Suppressor macrophage (primary cell): ENCODE measurements around the gene NECTIN4.
A peak's percentile ranks its signal among the peaks of the same experiment; 100 is the strongest.

ENCODE experiments used
- DNase-seq, 4 experiments: peaks; one replicate each; pipeline ENCODE4 v3.0.0-alpha.2; 2020 to 2022

Gene NECTIN4

DNA sequence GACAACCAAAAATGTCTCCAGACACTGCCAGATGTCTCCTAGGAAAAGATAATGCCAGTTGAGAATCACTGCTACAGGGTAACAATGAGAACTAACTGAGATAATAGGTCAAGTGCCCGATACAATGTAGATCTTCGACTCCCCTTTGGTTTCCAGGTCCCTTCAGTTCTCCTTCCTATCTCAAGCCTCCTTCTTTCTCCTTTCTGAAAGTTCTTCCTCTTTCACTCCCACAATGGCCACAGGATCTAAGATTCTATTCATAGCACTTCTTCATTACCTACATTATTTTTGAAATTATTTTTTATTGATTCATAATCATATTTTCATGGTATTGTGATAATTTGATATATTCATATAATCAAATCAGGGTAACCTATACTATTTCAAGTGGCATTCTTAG lies 22.2 kb upstream of the NECTIN4 start:
- DNase-seq: peak in 3 of 4 experiments; percentile 40 to 59 (median 55)

DNA sequence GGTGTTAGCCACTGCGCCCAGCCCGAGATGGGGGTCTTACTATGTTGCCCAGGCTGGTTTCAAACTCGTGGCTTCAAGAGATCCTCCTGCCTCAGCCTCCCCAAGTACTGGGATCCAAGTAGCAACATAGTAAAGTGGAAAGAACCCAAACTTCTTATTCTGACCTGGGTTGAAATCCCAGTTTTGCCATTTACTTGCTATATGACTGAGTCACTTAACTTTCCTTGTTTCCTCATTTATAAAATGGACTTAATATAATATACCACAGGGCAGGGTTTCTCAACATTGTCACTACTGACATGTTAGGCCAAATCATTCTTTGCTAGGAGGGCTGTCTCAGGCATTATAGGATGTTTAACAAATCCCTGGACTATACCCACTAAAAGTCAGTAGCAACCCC lies 21.8 kb upstream of the NECTIN4 start:
- DNase-seq: peak in 2 of 4 experiments; percentile 49 to 53

GRCh38 chr1:161106431-161106830 lies 17.1 kb upstream of the NECTIN4 start:
- DNase-seq: no peak

DNA sequence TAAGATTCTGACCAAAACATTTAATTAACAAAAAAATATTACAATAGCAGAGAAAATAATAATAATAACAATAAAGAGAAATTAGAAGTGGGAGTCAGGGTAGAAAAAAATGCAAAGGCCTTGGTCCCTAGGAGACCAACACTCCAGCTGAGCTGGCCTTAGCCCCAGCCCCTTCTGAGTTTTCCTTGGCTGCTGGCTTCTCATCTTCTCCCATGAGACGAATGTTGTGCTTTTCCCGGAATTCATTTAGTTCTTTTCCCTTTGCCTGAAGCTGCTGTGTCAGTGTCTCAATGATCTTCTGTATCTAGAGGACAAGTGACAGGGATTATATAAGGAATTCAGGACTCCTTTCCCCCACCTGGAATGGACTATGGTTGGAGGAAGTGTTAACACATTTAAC lies 11.2 kb upstream of the NECTIN4 start:
- DNase-seq: no peak

- DNase-seq: no peak
Observed at GRCh38 chr1:161099090-161099802, 9.9 kb upstream of the NECTIN4 start.

- DNase-seq: peak in 1 of 4 experiments; percentile 44
Observed at GRCh38 chr1:161098210-161099068, 9.1 kb upstream of the NECTIN4 start, which contains the start of gene KLHDC9. Gene KLHDC9, plus strand, starts transcription at chr1:161098361. Its CDS starts 175 bp downstream, at chr1:161098536.

GRCh38 chr1:161096530-161096929 lies 7.2 kb upstream of the NECTIN4 start:
- peak; percentile 79 to 87 (median 82) for DNase-seq

DNA sequence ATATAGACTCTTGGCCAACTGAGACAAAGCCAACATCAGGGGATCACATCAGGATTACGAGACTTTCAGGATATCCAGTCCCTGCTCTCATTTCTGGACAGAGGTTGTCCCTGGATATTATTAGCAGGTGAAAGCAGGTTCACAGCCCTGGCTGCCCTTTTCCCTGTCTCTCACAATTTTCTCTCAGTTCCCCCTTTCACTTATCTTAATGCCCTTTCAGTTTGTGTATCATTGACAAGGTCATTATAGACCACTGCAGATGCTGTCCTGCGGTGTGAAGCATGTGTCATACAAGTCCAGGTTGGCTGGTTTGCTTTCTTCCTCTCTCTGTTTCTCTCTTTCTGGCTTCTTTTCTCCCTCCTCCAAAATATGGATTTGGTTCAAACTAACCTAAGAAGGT lies 6.7 kb upstream of the NECTIN4 start:
- DNase-seq: no peak

DNA sequence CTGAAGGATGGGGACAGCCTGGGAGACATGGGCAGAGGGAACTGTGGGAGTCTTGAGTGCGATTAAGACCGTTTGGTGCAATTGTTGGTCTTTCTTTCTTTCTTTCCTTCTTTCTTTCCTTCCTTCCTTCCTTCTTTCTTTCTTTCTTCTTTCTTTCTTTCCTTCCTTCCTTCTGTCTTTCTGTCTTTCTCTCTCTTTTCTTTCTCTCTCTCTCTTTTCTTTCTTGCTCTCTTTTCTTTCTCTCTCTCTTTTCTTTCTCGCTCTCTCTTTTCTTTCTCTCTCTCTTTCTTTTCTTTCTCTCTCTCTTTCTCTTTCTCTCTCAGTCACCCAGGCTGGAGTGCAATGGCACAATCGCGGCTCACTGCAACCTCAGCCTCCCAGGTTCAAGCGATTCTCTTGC lies 5.9 kb upstream of the NECTIN4 start:
- no peak for DNase-seq

DNA sequence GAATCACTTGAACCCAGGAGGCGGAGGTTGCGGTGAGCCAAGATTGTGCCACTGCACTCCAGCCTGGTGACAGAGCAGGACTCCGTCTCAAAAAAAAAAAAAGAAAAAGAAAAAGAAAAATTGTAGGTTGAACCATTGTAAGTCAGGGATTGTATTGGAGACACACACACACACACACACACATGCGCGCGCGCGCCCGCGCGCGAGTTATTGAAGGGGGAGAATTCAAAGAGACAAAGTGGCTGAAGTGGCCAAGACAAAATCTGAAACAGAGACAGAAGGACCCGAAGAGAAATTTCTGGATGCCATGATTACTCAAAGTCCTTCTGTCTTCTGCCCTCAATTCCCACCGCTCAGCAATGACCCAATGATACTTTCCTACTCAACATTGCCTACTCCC lies 5.1 kb upstream of the NECTIN4 start:
- no peak for DNase-seq

GRCh38 chr1:161092621-161093028 lies 3.3 kb upstream of the NECTIN4 start:
- peak; percentile 24 to 52 (median 48) for DNase-seq

DNA sequence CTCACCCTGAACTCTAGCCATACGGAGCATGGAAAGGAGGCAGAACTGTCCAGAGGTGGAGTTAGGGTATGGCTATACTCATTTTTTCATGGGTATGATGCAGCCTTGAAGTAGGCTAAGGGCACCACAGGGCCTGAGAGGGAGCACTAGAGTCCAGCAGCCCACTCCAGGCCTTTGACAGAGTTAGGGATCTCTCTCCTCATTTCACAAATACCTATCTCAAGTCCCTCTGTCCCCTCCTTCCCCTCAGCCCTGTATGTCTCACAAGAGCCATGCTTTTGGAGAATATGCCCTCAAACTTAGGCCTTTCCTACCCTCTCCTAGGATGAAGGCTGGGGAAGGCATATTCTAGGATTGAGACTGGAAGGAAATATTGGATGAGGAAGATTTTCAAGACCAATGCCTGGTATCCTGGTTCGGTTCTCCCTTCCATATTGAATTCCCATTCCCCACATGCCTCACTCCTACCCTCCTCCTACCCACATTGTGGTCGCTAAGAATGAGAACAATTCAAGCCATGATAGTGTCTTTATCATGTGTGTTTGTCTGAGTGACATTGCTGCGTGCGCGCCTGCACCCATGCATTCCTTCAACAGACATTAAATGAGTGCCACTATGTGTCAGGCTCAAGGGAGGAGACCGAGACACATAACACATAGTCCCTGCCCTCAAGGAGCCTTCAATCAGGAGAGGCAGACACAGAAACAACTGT lies 2.6 kb upstream of the NECTIN4 start:
- DNase-seq: no peak

- no peak for DNase-seq
Observed at GRCh38 chr1:161091093-161091492, 1.7 kb upstream of the NECTIN4 start.

- no peak for DNase-seq
Observed at GRCh38 chr1:161090617-161091016, 1.3 kb upstream of the NECTIN4 start.

DNA sequence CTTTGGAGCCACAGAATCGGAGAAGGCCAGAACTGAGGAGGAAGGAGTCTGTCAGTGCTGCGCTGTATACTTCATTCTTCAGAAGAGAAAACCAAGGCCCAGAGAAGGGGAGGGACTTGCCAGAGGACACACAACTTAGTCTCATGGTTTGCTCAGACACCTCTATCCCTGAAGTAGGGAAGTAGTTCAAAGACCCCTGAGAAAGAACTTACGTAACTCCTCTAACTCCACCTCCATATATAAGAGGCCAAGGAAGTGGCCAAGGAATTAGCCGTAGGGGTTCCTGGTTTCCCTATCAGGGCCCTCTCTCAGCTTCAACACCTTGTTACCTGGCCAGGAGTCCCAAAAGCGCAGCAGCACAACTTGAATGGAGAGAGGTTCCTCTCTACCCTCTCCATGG lies 580 bp upstream of the NECTIN4 start:
- no peak for DNase-seq

DNA sequence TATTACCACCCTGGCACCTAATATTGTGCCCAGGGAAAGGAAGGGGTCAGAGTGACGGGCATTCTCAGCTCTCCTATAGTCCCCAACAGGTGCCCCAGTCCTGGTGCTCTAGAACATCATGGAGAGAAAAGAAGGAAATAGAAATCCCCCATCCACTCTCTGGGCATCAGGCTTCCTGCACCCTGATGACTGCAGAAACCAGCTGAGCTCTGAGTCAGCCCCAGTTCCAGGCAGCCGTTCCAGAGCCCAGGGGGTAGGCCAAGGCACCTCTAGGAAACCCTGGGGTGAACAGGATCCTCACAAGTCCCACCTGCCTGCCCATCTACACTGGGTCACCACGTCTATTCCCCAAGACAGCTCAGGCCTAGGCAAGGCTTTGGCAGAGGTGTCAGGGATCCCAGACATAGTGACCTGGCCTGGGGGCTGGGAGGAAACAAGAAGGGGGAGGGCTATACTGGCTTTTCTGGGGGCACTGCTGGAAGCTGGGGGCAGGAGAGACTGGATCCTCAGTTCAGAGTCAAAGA lies 709 bp downstream of the NECTIN4 start:
- DNase-seq: peak; percentile 66 to 86 (median 82)

DNA sequence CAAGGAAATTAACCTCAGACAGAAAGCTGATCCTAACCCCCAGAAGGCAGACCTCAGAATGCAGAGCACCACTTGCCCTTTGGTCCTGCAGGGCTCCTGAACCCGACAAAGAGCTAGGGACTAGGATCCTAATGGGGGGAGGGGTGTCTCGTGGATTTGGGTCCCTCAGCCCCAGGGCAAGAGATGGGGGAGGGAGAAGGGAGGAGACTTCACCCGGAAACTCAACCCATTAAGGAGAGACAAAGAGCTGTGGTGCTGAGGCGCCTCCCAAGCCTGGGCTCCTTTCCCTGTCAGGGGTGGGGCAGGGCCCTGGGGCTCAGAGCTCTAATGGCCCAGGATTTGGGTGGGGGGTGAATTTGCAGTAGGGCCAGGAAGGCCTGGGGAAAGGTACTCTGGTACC lies 2.9 kb downstream of the NECTIN4 start:
- DNase-seq: no peak

DNA sequence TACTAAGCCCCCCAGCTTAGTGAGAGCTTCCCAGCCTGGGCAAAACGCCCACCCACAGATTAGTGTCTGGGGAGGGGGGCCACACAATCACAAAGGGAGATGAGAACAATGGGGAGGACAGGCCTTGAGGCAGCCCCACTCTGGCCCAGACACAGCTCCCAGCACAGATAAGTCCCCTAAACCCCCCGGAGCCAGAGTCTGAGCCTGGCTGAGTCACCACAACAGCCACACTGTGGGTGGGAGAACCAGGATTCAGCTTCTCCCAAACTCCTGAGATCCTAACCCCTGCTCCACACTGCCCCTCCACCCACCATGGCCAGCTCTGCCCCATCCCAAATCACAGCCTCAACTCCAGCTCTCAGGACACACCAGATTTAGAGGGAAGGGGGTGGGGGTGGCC lies 4.2 kb downstream of the NECTIN4 start:
- no peak for DNase-seq

DNA sequence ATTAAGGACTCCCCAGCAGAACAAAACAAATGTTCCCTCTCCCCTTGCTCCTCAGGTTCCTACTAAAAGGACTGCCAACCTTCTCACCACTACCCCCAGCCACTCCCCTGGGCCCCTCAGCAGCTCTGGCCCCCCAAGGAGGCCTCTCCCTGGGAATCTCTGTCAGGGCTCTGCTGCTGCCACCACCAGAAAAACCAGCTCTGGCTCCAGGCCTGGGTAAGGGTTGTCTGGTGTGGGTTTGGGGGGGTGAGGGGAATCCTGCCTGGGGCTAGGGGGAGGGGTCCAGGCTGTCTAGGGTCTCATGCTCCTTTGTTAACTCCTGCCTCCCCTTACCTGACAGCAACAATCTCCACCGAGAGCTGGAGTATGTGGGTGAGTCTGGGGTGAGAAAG lies 4.8 kb downstream of the NECTIN4 start:
- DNase-seq: no peak

GRCh38 chr1:161083748-161084596 lies 5.4 kb downstream of the NECTIN4 start:
- peak; percentile 29 to 53 (median 44) for DNase-seq

DNA sequence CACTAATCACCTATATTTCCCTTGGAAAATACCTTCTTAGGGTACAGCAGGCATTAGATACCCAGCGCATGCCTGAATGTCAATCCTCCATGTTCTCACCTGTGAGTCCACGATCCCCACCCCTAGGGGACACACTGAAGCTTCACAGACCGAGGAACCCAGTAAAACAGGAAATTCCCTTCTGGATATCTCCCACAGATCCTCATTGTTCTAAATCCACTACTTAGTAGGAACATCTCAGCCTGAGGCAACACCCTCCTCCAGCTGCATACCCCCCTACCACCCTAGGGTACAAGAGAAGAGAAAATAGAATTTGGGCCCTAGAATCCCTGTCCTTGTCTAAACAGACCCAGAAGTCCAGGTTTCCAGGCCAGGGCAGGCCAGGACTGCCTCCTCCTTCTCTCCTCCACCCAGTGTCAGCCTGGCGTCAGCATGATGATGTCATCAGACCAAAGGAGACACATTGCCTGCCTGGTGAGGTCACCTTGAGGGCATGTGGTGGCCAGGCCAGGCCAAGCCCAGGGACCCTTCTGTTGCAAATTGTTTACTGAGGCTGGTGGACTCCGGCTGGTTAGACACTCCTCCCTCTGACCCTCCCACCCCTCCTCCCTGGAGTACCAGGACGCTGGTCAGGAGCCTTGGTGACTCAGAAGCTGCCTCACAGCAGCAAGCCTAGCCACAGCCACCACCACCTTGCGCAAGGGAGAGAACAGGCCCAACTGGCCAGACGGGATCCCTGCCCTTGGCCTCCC lies 6.2 kb downstream of the NECTIN4 start:
- DNase-seq: peak; percentile 93 to 98 (median 96)
